Activated T-cell treated with anti-CD3 and anti-CD28 coated beads for 24 hours (primary cell): Measurements from ENCODE around the gene CLPTM1L.
"Not testable (repeated sequence)": the region's sequence is repeated elsewhere in the genome, so short reads cannot be mapped to it uniquely, and the experiment has no call there.

Source experiments
- DNase-seq: peaks from one replicate; pipeline ENCODE4 v3.0.0-alpha.2; 2020; ENCODE audit warnings: low read depth

The CLPTM1L gene

DNA sequence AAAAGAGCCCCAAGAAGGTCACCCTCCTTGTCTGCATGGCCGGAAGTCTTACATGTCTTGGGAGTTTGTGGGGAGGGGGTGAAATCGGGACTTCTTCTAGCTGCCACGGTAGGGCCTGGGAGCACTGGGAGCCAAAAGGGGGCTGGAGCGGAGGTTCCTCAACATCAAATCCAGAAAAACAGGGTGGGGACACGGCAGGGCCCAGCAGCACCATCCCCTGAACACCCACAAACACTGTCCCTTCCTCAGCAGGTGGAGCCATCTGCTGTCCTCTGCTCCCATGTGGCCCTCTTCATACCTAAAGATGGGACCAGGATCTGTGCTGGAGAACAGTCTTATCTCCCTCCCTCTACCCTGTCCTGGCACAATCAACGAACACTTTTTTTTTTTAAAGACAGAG lies 52.8 kb downstream of the CLPTM1L start:
- DNase-seq, result no peak

DNA sequence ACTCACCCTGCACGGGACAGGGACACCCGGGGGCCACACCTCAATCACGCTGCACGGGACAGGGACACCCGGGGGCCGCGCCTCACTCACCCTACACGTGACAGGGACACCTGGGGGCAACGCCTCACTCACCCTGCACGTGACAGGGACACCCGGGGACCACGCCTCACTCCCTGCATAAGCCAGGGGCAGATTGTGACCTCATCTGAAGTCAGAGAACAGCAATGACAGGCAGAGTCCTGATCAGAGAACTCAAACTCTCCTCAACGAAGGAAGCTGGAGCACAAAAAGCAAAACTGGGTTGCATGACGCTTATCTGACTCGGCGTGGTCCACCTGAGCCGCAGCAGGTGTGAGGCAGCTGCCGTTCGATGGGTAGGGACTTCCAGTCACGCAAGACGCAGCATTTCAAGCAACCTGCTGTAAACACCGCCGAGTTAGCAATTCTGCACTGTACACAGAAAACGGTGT lies 53.3 kb downstream of the CLPTM1L start:
- no peak for DNase-seq

DNA sequence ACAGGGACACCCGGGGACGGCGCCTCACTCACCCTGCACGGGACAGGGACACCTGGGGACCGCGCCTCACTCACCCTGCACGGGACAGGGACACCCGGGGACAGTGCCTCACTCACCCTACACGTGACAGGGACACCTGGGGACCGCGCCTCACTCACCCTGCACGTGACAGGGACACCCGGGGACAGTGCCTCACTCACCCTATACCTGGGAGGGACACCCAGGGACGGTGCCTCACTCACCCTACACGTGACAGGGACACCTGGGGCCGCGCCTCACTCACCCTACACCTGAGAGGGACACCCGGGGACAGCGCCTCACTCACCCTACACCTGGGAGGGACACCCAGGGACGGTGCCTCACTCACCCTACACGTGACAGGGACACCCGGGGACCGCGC lies 53.9 kb downstream of the CLPTM1L start:
- DNase-seq, result not testable (repeated sequence)

DNA sequence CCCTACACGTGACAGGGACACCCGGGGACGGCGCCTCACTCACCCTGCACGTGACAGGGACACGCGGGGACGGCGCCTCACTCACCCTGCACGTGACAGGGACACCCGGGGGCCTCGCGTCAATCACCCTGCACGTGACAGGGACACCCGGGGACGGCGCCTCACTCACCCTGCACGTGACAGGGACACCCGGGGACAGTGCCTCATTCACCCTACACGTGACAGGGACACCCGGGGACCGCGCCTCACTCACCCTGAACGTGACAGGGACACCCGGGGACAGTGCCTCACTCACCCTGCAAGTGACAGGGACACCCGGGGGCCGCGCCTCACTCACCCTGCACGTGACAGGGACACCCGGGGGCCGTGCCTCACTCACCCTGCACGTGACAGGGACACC lies 55.3 kb downstream of the CLPTM1L start:
- DNase-seq, result not testable (repeated sequence)

DNA sequence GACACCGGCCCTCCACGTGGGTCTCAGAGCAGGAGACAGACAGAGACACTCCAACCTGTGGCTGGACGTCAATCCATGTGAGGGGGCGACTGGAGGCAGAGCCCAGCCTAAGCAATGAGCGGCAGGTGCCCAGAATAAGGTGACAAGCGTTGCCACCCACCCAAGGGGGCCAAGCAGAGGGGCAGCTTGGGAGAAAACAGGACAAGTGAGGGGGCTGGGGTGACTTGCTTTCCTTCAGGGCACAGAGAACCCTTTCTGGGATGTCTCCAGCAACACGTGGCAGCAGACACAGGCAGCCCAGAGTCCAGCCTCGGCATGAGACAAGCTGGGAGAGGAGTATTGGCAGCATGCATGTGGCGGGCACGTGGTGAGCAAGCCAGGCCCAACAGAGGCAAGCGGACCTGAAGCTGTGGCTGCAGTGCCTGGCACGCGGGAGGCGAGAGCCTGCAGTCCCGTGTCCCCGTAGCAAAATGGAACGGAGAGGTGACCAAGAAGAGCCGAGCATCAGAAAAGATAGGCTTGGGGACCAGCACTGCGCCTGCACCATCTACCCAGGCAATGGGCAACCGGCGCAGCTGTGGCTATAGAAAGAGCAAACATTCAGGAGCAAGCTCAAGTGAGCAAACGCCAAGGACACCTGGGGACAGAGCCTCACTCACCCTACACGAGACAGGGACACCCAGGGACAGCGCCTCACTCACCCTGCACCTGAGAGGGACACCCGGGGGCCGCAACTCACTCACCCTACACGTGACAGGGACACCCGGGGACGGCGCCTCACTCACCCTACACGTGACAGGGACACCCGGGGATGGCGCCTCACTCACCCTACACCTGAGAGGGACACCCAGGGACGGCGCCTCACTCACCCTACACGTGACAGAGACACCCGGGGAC lies 56.2 kb downstream of the CLPTM1L start:
- DNase-seq, result no peak

DNA sequence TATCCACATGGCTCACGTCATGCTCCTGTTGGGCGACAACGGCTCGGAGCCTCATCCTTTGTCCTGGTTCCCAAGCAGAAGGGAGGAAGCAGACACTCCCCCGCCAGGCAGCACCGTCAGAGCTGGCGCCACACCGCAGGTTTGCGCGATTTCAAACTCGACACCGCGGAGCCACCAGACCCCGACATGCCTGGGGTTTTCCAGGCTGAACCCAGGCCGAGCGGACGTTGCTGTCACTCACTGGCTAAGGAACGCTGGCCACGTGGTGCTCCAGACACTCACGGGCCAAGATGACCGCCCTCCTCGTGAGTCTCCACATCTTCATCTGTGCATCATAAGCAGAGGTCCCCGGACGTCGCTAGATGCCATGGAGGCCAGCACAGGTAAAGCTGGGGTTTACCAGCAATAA lies 59.0 kb downstream of the CLPTM1L start:
- no peak for DNase-seq

DNA sequence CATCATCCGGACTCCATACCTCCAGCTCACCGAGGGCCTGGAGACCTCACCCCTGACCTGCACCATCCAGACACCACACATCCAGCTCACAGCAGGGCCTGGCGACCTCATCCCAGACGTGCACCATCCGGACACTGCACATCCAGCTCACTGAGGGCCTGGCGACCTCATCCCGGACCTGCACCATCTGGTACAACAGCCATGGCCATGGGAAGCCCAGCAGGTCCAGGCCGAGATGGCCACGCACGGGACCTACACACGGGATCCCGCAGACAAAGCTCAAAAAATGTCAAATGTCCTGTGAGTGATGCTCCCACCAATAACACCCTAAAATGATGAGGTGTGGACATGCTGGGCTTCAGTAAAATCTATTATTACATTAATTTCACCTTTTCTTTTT lies 59.8 kb downstream of the CLPTM1L start:
- no peak for DNase-seq

DNA sequence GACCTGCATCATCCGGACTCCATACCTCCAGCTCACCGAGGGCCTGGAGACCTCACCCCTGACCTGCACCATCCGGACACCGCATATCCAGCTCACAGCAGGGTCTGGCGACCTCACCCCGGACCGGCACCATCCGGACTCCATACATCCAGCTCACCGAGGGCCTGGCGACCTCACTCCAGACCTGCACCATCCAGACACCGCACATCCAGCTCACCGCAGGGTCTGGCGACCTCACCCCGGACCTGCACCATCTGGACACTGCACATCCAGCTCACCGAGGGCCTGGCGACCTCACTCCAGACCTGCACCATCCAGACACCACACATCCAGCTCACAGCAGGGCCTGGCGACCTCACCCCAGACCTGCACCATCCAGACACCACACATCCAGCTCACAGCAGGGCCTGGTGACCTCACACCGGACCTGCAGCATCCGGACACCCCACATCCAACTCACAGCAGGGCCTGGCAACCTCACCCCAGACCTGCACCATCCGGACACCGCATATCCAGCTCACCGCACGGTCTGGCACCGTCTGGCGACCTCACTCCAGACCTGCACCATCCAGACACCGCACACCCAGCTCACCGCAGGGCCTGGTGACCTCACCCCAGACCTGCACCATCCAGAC lies 60.4 kb downstream of the CLPTM1L start:
- DNase-seq, result not testable (repeated sequence)

DNA sequence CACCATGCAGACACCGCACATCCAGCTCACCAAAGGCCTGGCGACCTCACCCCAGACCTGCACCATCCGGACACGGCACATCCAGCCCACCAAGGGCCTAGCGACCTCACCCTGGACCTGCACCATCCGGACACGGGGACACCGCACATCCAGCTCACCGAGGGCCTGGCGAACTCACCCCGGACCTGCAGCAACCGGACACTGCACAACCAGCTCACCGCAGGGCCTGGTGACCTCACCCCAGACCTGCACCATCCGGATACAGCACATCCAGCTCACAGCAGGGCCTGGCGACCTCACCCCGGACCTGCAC lies 61.2 kb downstream of the CLPTM1L start:
- DNase-seq, result not testable (repeated sequence)

DNA sequence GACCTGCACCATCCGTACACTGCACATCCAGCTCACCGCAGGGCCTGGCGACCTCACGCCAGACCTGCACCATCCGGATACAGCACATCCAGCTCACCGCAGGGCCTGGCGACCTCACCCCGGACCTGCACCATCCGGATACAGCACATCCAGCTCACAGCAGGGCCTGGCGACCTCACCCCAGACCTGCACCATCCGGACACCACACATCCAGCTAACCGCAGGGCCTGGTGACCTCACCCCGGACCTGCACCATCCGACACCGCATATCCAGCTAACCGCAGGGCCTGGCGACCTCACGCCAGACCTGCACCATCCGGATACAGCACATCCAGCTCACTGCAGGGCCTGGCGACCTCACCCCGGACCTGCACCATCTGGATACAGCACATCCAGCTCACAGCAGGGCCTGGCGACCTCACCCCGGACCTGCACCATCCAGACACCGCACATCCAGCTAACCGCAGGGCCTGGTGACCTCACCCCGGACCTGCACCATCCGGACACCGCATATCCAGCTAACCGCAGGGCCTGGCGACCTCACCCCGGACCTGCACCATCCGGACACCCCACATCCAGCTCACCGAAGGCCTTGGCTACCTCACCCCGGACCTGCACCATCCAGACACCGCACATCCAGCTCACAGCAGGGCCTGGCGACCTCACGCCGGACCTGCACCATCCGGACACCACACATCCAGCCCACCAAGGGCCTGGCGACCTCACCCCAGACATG lies 61.7 kb downstream of the CLPTM1L start:
- DNase-seq, result not testable (repeated sequence)

DNA sequence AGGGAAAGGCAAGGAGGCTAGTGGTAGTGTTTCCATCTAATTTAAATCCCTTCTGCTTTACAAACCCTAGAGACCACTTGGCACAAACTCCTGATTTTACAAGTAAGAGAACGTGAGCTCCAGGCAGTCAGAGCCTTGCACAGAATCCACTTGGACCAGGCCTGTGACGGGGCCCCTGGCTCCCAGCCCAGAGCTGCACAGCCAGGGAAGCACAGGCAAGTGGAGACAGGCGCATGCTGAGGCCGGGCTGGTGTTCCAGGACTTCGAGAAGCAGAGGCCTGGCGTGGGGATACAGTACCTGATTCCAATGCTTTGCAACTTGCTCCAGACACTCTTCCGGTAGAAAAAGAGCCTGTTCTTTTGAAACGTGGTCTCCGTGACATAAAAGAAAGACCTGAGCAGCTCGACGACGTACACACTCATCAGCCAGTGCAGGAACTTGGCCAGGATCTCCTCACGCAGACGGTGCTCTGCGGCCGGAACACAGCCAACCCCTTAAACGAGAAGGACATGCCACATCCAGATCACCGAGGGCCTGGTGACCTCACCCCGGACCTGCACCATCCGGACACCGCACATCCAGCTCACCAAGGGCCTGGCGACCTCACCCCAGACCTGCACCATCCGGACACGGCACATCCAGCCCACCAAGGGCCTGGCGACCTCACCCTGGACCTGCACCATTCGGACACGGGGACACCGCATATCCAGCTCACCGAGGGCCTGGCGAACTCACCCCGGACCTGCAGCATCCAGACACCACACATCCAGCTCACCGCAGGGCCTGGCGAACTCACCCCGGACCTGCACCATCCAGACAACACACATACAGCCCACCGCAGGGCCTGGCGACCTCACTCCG lies 62.5 kb downstream of the CLPTM1L start:
- no peak for DNase-seq

DNA sequence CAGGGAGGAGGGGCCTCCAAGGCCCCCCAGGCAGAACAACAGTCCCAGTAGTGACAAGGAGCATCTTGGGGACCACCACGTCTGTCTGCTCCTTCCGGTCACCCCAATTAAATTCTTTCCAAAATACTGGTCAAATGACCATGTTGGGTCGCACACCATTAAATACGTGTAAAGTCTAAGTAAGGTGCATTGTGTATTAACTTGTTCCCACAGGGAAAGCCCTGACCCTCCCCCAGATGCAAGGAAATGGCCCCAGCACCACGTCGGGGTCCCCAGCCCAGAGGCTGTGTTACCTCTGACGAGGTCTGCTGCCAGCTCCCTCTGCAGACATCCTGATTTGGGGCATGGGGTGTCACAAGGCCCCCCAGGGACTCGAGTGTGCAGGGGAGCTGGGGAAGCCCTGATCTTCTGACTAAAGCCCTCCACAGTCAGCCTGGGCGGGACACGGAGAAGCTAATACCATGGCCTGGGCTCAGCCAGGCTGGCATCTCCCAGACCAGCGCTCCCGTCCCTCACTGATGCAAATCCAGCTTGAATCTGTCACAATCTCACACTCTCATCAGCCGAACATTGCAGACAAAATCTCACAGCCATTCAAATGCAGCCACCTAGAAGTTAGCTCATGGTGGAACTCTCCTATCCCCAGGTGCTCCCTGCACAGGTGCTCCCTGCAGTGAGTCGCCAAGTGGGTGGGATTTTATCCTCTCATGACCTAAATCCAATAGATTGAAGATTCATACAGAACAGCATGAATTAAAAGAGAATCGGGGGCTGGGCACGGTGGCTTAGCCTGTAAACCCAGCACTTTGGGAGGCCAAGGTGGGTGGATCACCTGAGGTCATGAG lies 63.6 kb downstream of the CLPTM1L start:
- DNase-seq, result no peak

DNA sequence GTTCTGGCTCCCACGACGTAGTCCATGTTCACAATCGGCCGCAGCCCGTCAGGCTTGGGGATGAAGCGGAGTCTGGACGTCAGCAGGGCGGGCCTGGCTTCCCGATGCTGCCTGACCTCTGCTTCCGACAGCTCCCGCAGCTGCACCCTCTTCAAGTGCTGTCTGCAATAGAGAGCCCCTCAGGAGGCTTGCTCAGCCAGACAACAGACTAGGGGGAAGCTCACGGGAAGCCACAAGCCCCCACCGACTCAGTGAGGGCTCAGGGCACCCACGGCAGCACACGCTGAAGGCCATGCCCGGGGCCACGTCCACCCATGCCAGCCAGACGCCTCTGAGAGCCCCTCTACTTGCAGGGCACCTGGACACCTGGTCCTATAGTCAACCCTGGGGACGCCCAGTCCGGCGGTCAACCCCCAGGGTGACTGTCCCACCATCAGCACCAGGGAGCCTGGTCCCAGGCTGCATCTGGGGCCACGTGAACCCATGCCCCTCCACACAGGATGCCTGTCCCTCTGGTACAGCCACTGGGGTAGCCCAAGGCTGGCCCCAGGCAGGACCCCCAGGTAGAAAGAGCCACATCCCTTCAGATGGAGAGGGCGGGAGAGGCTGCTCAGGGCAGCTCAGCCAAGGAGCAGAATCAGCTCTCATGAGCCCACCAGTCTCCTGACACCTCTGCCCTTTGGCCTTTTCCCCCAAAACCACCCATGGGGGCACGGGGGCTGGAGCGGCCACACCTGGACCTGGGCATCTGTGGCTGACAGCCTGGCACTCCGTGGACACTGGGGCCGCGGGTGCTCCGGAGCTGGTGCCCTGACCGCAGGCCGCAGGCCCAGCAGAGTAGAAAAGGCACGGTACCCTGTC lies 64.5 kb downstream of the CLPTM1L start:
- no peak for DNase-seq

DNA sequence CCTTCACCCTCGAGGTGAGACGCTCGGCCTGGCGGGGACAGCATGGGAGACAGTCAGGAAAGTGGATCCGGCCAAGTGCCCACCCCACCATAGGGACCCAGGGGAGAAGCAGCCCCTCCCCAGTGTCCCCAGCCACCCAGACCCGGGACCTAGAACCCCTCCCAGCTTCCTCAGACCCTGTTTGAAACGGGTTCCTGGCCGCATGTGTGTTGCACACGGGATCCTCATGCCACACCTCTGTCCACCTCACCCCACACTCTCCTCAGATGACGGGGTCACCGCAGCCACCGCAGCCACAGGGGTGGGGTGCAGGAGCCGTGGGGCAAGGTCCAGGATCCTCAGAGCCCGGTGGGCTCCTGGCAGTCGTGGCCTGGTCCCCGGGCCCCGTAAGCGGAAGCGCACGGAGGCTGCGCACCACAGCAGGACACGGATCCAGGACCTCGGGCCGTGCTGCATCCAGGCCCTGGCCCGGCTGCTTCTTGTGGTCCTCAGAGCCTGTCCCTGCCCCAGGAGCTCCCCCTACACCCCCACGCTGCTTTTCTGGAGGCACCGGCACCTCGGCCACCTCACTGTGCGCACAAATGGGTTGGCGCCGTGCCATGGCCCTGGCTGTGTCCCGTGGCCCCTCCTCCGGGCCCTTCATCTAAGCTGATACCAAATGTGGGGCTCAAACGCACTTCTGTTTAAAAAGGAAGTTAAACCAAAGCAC lies 65.3 kb downstream of the CLPTM1L start:
- DNase-seq, result no peak

DNA sequence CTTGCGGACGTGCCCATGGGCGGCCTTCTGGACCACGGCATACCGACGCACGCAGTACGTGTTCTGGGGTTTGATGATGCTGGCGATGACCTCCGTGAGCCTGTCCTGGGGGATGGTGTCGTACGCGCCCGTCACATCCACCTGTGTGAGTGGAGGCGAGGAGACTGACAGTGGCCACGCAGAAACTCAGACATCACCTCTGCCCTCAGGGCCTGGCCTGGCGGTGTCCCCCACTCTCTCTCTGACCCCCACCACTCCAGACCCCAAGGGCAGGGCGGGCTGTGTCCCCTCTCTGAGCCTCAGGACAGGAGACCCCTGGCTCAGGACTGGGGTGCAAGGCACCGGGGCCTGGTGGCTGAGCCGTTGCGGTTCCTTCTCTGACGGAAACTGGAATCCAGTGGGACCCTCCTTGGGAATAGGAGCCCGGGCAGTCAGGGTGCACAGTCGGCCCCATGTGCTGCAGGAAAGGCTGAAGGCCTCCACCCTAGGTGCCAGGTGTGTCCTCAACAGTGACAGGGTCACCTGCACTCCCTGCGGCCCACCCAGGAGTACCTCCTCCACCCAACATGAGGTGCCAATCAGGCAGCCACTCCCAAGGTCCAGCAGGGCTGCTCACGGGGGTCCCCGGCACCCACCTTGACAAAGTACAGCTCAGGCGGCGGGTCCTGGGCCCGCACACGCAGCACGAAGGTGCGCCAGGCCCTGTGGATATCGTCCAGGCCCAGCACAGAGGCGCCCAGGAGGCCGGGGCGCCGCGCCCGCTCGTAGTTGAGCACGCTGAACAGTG lies 66.0 kb downstream of the CLPTM1L start:
- no peak for DNase-seq

DNA sequence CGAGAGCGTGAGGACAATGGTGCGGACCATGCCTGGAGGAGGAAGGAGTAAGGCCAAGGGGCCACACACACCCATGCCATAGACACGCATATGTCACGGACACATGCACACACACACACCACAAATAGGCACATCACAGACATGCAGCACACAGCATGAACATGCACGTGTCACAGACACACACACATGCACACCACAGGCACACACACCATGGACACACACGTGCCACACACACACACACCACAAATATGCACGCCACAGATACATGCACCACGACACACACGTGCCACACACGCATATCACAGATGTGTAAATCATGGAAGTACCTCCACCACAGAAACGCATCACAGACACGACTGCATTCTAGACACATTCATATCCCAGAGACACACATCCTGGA lies 66.7 kb downstream of the CLPTM1L start:
- DNase-seq, result no peak

DNA sequence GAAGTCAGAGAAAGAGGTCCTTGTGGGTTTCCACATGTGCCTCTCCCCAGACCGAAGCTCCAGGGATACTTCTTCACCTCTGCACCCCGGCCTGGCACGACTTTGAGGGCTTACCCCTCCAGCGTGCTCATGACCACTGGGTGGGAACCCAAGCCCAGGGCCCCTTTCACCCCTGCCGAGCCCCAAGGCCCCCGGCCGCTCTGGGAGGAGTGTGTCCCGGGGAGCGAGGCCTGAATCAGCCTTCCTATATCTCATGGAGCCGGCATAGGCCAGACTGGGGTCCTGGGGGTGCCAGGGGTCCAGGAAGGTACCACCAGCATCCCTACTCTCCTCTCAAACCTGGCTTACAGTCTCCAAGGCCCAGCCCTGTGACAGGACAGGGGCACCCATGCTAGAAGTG lies 67.1 kb downstream of the CLPTM1L start:
- DNase-seq, result no peak

DNA sequence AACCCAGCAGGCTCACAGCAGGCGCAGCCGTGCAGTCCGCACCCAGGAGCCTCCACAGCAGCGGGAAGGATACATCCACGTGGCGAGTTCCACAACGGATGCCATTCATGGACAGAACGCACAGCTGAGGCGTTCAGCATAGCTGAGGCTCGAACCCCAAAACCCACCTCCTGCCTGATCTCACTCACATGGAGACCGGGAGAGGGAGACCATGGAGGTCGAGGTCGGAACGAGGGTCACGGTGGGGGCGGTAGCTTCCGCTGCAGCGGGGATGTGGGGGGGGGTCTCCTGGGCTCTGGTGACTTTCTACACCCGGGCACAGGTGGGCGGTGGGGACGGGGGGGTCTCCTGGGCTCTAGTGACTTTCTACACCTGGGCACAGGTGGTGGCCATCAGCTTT lies 67.6 kb downstream of the CLPTM1L start:
- DNase-seq, result no peak

DNA sequence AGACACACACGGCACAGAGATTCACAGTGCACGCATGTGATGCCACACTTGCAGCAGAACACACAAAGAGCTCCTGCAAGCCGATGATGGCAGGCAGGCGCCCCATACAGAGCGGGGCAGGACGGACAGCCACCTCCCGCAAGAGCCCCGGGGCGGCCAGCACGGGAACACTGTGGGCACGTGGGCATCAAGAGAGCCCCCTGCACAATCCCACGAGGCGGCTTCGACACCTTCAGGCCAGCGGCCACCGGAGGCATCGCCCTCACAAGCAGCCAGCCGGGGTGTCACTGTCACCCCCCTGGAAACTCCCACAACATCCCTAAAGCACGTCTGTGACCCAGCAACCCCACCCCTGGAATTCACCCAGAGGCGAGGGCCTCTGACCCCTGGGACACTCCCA lies 68.0 kb downstream of the CLPTM1L start:
- no peak for DNase-seq
